ENCODE data around the gene ITGAX.

DNA sequence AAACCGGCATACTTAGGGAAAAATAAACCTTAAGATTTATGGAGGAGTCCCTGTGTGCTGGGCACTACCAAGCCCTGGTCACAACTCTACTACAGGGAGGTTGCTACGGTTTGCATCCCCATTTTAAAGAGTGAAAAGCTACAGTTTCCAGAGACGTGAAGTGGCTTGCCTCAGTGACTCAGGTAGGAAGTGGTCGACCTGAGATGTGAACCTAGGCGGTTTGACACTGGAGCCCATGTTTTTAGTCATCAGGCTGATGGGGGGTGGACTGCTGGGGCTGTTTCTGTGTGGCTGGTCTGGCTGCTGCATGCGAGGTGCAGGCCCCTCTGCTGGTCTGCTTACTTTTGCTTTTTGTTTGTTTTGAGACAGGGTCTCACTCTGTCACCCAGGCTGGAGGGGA is 66.6 kb downstream of the ITGAX start:
- TF ChIP-seq, protein P1, sequence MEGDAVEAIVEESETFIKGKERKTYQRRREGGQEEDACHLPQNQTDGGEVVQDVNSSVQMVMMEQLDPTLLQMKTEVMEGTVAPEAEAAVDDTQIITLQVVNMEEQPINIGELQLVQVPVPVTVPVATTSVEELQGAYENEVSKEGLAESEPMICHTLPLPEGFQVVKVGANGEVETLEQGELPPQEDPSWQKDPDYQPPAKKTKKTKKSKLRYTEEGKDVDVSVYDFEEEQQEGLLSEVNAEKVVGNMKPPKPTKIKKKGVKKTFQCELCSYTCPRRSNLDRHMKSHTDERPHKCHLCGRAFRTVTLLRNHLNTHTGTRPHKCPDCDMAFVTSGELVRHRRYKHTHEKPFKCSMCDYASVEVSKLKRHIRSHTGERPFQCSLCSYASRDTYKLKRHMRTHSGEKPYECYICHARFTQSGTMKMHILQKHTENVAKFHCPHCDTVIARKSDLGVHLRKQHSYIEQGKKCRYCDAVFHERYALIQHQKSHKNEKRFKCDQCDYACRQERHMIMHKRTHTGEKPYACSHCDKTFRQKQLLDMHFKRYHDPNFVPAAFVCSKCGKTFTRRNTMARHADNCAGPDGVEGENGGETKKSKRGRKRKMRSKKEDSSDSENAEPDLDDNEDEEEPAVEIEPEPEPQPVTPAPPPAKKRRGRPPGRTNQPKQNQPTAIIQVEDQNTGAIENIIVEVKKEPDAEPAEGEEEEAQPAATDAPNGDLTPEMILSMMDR (IDR thresholded peaks at IDR 0.05): no peak
- TF ChIP-seq POLR2A (IDR thresholded peaks at IDR 0.05): no peak
